Esophagus muscularis mucosa (tissue), 3 donors: Measurements from ENCODE around the gene PLCXD3.

Experiments
- CTCF ChIP-seq, 3 experiments: fragments of 200-600 bp in 2 of 3; fragments of 450-650 bp in 1 of 3; sonication (generic) in 2 of 3; IDR thresholded peaks; one replicate each; pipeline ENCODE4 v1.5.1; 2017 to 2019; ENCODE audit warnings: antibody characterized with exemption in 3 of 3, mild to moderate bottlenecking in 2 of 3, moderate library complexity in 1 of 3
- POLR2A ChIP-seq: fragments of 450-650 bp; IDR thresholded peaks from one replicate; pipeline ENCODE4 v1.6.1; 2017; ENCODE audit warnings: antibody characterized with exemption, moderate library complexity, mild to moderate bottlenecking, low read depth

GRCh38 chr5:41291323-41291722 lies 219.1 kb downstream of the PLCXD3 start:
- no peak for TF ChIP-seq CTCF (IDR thresholded peaks at IDR 0.05)
- TF ChIP-seq POLR2A, result no peak
